ENCODE measurements around the gene EVC2. TPM values are rescaled to one million over a fixed set of nuclear protein-coding genes. Genes with fewer than 3 reads are reported as not detected.

EVC2 gene
- total RNA-seq, 1 experiment from 2014 or later: 7.8 TPM

DNA sequence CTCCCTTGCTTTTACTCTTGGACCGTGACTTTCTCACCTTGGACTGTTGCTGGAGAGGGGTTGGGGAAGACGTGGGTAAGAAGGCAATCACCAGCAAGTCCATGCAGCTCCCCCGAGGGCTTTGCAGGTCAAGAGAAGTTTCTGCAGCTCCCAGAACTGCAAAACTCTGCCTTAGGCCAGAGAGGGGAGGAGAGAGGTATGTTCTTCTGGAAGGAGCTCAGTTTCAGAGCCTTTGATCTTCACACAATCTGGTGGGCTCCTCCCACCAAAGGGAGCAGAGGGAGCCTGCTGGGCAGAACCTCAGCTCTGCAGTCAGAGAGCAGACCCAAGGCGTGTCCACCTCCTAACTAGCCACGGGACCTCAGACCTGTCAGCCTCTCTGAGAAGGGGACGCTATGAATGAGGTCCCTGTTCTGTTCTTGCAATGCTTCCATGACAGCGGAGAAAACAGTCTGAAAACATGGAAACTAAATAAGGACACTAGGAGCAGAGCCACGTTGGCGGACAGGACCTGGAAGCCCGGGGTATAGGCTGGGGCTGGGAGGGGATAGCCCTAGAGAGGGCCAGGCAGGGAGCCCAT lies 92.8 kb downstream of the EVC2 start:
- H2BK5ac ChIP-seq (ENCODE audit: insufficient read length, low read length): no peak overlapping the region
- H3K18ac ChIP-seq (ENCODE audit: insufficient read length, low read depth, low read length): no peak overlapping the region
- H3K4me2 ChIP-seq (ENCODE audit: insufficient read depth, insufficient read length, low read length): no peak overlapping the region
- no peak overlapping the region for H4K91ac ChIP-seq (ENCODE audit: insufficient read length, low read depth, low read length)
- no peak overlapping the region for H3K4ac ChIP-seq (ENCODE audit: low read depth, low read length)
- no peaks in the 10 kb centered on the region for H3K4me1 ChIP-seq (ENCODE audit: insufficient read depth, low read length)
- no peak overlapping the region for H2BK15ac ChIP-seq (ENCODE audit: low read depth, low read length)
- H2BK120ac ChIP-seq (ENCODE audit: low read depth, low read length, poor library complexity, severe bottlenecking): no peak overlapping the region
- no peak overlapping the region for H3K23ac ChIP-seq (ENCODE audit: insufficient read length, low read depth, low read length)
- H4K8ac ChIP-seq (replicated peaks; ENCODE audit: insufficient read length, low read depth, low read length): no peak overlapping the region
- H4K5ac ChIP-seq (ENCODE audit: insufficient read length, low read depth, low read length): no peak overlapping the region
- H3T11ph ChIP-seq (ENCODE audit: low read length): no peak overlapping the region
- Mint-ChIP-seq H3K4me1 (peaks cover 13 to 17% of the 10 kb centered on the region in 2 experiments), H3K4me3 (no peak overlapping the region), H3K9me3 (no peaks in the 10 kb centered on the region), H3K27me3 (ENCODE audit: low read depth) (no peaks in the 10 kb centered on the region), H3K36me3 (ENCODE audit: insufficient read depth in 1 of 3, low read depth in 3 of 3) (peaks cover 10 to 50% (median 40%) of the 10 kb centered on the region in 3 experiments), H3K27ac (no peak overlapping the region)
- H2AK5ac ChIP-seq (ENCODE audit: insufficient read length, low read length): no peak overlapping the region
- TF ChIP-seq, protein P1, sequence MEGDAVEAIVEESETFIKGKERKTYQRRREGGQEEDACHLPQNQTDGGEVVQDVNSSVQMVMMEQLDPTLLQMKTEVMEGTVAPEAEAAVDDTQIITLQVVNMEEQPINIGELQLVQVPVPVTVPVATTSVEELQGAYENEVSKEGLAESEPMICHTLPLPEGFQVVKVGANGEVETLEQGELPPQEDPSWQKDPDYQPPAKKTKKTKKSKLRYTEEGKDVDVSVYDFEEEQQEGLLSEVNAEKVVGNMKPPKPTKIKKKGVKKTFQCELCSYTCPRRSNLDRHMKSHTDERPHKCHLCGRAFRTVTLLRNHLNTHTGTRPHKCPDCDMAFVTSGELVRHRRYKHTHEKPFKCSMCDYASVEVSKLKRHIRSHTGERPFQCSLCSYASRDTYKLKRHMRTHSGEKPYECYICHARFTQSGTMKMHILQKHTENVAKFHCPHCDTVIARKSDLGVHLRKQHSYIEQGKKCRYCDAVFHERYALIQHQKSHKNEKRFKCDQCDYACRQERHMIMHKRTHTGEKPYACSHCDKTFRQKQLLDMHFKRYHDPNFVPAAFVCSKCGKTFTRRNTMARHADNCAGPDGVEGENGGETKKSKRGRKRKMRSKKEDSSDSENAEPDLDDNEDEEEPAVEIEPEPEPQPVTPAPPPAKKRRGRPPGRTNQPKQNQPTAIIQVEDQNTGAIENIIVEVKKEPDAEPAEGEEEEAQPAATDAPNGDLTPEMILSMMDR (conservative IDR thresholded peaks at IDR 0.05): no peak
- no peaks in the 10 kb centered on the region for H3K79me1 ChIP-seq (ENCODE audit: insufficient read depth, low read depth, low read length, poor library complexity, severe bottlenecking)
- H3K14ac ChIP-seq (ENCODE audit: insufficient read depth, low read length): no peak overlapping the region
- no CpG with 5 or more reads among the region's 10 CpGs for WGBS (ENCODE audit: extremely low coverage, insufficient read length, low lambda C conversion rate)
- H3K9ac ChIP-seq (ENCODE audit: extremely low read depth, insufficient read length, low read length): no peak overlapping the region
- no peak overlapping the region for H2AFZ ChIP-seq (ENCODE audit: low read length)
- no peak overlapping the region for H2BK12ac ChIP-seq (ENCODE audit: insufficient read length, low read depth, low read length)
- no peaks in the 10 kb centered on the region for H3K79me2 ChIP-seq (ENCODE audit: insufficient read depth, low read length)
- no peaks in the 10 kb centered on the region for H3K27me3 ChIP-seq (ENCODE audit: insufficient read depth, low read length)
- H3K23me2 ChIP-seq (ENCODE audit: insufficient read length, low read depth, low read length, poor library complexity, severe bottlenecking): no peaks in the 10 kb centered on the region
- no peak for DNase-seq
- no peak overlapping the region for H3K27ac ChIP-seq (ENCODE audit: insufficient read length, low read depth, low read length)
- no peaks in the 10 kb centered on the region for H4K20me1 ChIP-seq (ENCODE audit: control insufficient read depth, insufficient read depth, insufficient read length)
- no peaks in the 10 kb centered on the region for H3K9me3 ChIP-seq (ENCODE audit: control insufficient read depth, low read depth, low read length)
- H2BK20ac ChIP-seq (ENCODE audit: low read depth, low read length, poor library complexity, severe bottlenecking): no peak overlapping the region
- no peak overlapping the region for H3K56ac ChIP-seq (ENCODE audit: insufficient read length, low read depth, low read length)
